Gastroesophageal sphincter (tissue), 3 donors: ENCODE data around the gene KRT82.

Source experiments
- POLR2A ChIP-seq, 2 donors: fragments of 450-650 bp; IDR thresholded peaks; one replicate each; pipeline ENCODE4 v1.6.1; 2017; ENCODE audit warnings: antibody characterized with exemption in 2 of 2, mild to moderate bottlenecking in 2 of 2, moderate library complexity in 1 of 2
- POLR2AphosphoS5 ChIP-seq: sonication (generic); formaldehyde crosslinking; IDR thresholded peaks from one replicate; pipeline ENCODE4 v1.6.1; 2017; ENCODE audit warnings: antibody characterized with exemption
- TF ChIP-seq, protein P1 (sequence below), 4 experiments: fragments of 200-600 bp in 2 of 4; fragments of 450-650 bp in 2 of 4; sonication (generic) in 1 of 4; IDR thresholded peaks; one replicate each; pipeline ENCODE4 v1.5.1; 2017 to 2019; ENCODE audit warnings: antibody characterized with exemption in 4 of 4, mild to moderate bottlenecking in 2 of 4, moderate library complexity in 2 of 4

- no peak for TF ChIP-seq POLR2AphosphoS5
- TF ChIP-seq, protein P1, sequence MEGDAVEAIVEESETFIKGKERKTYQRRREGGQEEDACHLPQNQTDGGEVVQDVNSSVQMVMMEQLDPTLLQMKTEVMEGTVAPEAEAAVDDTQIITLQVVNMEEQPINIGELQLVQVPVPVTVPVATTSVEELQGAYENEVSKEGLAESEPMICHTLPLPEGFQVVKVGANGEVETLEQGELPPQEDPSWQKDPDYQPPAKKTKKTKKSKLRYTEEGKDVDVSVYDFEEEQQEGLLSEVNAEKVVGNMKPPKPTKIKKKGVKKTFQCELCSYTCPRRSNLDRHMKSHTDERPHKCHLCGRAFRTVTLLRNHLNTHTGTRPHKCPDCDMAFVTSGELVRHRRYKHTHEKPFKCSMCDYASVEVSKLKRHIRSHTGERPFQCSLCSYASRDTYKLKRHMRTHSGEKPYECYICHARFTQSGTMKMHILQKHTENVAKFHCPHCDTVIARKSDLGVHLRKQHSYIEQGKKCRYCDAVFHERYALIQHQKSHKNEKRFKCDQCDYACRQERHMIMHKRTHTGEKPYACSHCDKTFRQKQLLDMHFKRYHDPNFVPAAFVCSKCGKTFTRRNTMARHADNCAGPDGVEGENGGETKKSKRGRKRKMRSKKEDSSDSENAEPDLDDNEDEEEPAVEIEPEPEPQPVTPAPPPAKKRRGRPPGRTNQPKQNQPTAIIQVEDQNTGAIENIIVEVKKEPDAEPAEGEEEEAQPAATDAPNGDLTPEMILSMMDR (IDR thresholded peaks at IDR 0.05): no peak
- no peak for TF ChIP-seq POLR2A (IDR thresholded peaks at IDR 0.05)
Measured at GRCh38 chr12:52402873-52403540, 3.1 kb downstream of the KRT82 start.
